Measurements from ENCODE around the gene LHX2.

The LHX2 gene

DNA sequence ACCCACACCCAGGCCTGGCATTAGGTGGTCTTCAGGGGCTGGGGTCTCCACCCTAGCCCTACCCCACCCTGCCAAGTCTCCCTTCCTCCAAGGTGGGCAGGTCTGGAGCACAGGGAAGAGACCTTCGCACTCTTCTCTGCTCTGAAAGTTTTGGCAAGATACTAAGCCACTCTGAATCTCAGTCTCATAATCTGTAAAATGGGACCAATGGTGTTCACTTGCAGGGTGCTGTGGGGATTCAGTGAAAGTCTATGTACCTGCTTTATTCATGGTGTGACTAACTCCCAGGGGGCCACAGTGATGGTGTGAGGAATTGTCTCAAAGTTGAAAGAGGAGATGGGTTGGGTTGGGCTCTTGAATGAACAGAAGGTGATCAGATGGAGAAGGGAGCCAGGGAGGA, 25.0 kb downstream of the LHX2 start:
- in situ Hi-C loops (cut with MboI; ENCODE audit: low sequenced_read_pairs, unreplicated experiment) = no loop called here
- TF ChIP-seq, protein P1, sequence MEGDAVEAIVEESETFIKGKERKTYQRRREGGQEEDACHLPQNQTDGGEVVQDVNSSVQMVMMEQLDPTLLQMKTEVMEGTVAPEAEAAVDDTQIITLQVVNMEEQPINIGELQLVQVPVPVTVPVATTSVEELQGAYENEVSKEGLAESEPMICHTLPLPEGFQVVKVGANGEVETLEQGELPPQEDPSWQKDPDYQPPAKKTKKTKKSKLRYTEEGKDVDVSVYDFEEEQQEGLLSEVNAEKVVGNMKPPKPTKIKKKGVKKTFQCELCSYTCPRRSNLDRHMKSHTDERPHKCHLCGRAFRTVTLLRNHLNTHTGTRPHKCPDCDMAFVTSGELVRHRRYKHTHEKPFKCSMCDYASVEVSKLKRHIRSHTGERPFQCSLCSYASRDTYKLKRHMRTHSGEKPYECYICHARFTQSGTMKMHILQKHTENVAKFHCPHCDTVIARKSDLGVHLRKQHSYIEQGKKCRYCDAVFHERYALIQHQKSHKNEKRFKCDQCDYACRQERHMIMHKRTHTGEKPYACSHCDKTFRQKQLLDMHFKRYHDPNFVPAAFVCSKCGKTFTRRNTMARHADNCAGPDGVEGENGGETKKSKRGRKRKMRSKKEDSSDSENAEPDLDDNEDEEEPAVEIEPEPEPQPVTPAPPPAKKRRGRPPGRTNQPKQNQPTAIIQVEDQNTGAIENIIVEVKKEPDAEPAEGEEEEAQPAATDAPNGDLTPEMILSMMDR (IDR thresholded peaks at IDR 0.05; ENCODE audit: borderline replicate concordance, control extremely low read depth, extremely low read depth, insufficient read depth, missing control alignments) = no peak
- no peak for DNase-seq (ENCODE audit: low spot score)

DNA sequence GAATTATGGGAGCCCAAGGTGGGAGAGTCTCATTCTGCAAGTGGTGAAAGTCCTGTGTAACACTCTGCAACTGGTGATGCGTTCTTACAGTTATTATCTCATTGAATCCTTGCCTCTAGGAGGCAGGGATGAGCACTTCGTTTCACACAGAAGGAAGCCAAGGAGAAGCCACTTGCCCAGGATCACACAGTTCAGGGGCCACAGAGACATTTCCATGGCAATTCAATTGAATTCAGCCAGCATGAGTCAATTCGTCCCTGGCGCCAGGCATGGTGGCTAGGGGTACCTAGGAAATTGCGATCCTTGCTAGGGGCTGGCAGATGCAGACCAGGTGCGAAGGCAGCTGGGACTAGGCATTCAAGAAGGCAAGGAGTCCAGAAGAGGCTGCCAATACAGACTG, 26.2 kb downstream of the LHX2 start:
- TF ChIP-seq, protein P1 (IDR thresholded peaks at IDR 0.05; ENCODE audit: borderline replicate concordance, control extremely low read depth, extremely low read depth, insufficient read depth, missing control alignments) = no peak
- in situ Hi-C loops (cut with MboI; ENCODE audit: low sequenced_read_pairs, unreplicated experiment) = no loop called here
- no peak for DNase-seq (ENCODE audit: low spot score)

DNA sequence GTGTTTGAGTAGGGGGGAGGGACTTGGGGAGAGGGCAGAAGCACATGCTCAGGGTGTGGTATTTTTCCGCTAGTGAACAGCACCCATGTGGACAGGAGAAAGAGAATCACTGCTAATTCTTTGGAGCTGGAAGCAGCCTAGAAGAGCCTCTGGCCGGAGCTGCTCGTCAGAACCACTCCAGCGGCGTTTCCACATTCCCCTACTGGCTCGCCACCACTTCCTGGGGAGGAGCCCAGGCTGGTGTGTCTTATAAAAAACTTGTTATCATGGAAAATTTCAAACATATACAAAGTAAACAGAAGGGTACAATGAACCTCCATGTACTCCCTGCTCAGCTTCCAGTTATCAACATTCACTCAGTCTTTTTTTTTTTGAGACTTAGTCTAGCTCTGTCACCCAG, 26.7 kb downstream of the LHX2 start:
- no peak for DNase-seq (ENCODE audit: low spot score)
- in situ Hi-C loops (cut with MboI; ENCODE audit: low sequenced_read_pairs, unreplicated experiment) = no loop called here
- TF ChIP-seq, protein P1 (IDR thresholded peaks at IDR 0.05; ENCODE audit: borderline replicate concordance, control extremely low read depth, extremely low read depth, insufficient read depth, missing control alignments) = no peak

DNA sequence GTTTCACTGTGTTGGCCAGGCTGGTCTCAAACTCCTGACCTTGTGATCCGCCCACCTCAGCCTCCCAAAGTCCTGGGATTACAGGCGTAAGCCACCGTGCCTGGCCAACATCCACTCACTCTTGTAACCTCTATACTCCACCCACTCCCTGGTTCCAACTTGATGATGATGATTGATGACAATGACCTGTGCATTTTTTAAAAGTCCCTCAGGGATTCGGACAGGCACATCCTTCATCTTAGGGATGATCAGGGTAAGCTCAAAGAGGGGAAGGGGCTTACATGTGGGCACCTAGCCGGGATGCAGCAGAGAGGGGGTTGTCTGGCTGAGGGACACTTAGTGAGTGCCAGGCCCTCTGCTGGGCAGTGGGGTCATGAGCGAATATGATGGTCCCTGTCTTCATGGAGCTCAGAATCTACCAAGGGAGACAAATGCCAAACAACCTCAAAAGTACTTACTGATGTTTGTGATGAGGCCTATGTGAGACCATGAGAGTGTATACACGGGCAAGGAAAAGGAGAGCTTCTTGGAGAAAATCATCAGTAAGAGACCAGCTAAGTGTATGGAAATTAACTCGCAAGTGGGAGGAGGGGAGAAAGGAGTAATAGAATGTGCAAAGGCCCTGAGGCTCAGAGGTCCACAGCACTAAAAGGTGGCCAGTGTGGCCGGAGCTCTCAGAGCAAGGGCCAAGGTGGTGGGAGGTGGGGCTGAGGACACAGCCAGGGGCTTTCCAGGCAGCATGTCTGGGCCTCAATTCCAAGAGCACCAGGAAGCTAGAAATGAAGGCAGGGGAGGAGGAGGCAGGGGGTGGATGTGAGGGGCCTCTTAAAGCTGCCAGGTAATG, 27.4 kb downstream of the LHX2 start:
- TF ChIP-seq, protein P1 (IDR thresholded peaks at IDR 0.05; ENCODE audit: borderline replicate concordance, control extremely low read depth, extremely low read depth, insufficient read depth, missing control alignments) = no peak
- DNase-seq (ENCODE audit: low spot score) = no peak
- in situ Hi-C loops (cut with MboI; ENCODE audit: low sequenced_read_pairs, unreplicated experiment) = no loop called here

DNA sequence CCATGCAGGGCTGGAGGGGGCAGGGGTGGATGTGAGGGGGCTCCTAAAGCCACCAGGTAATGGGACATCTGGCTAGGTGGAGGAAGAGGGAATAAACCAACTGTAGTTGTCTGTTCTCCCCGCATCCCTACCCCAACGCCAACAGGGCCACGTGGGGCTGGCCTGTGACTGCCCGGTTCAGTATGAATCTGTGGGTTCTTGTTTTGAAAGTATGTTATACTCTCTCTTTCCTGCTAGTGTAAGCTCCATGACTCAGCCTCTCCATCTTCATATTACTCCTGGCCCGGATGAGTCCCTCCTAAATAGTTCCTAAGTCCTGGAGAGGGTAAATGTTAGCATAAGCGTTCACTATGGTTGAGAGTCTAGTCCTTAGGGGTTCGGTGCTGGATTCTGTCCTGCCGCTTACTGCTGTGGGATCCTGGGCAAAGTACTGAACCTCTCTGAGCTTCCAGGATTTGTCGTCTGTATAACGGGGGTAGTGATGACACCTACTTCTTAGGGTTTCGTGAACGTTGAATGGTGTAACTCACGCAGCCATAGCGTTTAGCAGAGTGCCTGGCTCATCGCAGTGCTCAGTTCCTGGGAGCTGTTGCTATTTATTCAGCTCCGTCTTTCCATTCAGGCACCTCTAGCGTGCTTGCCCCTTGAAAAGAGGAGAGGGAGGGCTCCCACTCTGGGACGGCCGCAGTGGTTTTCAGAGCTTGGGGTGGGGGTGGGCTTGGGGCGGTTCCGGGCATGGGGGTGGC, 28.8 kb downstream of the LHX2 start:
- DNase-seq (ENCODE audit: low spot score) = no peak
- TF ChIP-seq, protein P1 (IDR thresholded peaks at IDR 0.05; ENCODE audit: borderline replicate concordance, control extremely low read depth, extremely low read depth, insufficient read depth, missing control alignments) = no peak
- in situ Hi-C loops (cut with MboI; ENCODE audit: low sequenced_read_pairs, unreplicated experiment) = no loop called here

DNA sequence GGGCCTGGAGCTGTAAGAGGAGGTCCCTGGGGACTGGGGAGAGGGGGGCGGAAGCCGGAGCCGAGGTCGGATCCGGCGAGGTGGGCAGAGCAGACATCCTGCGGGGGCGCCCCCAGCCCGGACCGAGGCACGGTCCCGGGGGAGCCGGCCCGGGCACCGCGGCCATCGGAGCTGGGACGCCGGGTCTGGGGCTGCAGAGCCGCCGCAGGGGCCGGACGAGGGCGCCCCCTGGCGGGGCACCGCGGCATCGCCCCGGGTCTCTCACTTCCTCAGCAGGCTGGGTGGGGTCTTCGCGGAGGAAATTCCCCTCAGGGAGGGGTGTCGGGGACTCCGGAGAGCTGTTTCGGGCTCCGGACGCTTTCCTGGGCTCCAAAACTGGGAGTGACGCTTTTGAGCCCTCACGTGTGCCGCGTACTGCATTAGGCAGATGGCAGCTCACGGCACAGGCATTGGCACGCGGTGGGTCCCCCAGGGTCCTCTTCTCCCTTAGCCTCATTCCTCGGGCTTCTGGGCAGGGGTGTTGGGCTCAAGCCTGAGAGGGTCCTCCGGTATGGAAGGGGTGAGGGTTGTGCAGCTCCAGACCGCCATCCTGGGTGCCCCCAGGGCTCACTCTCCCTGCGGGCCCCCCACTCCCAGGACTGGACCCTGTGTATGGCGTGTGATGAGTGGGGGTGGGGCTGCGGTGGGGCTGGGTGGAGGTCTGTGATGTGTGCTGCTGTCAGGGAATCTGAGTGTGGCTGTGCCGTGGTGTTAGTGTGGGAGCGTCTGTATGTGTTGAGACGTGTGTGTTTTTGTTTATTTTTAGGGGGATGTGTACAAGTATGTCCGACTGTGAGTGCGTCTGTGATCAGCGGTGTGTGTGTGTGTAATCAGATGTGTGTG, 29.6 kb downstream of the LHX2 start:
- in situ Hi-C loops (cut with MboI; ENCODE audit: low sequenced_read_pairs, unreplicated experiment) = no loop called here
- DNase-seq (ENCODE audit: low spot score) = peak; percentile 92
- TF ChIP-seq, protein P1 (IDR thresholded peaks at IDR 0.05; ENCODE audit: borderline replicate concordance, control extremely low read depth, extremely low read depth, insufficient read depth, missing control alignments) = peak; percentile 80
